ENCODE data around the gene CCL26.

The CCL26 gene

GRCh38 chr7:75814407-75814947 is 42.5 kb upstream of the CCL26 start:
- no peak overlapping the region for H3K4me3 ChIP-seq (ENCODE audit: low read depth, low read length)
- no peak for TF ChIP-seq CTCF (IDR thresholded peaks at IDR 0.05; ENCODE audit: low read depth, low read length, missing control alignments)
- no peak for DNase-seq (ENCODE audit: low read depth)

GRCh38 chr7:75813781-75814236 is 41.8 kb upstream of the CCL26 start, which contains the start of gene CCL24:
Gene CCL24, minus strand, starts transcription at chr7:75813806. Its CDS starts 91 bp downstream, at chr7:75813715.
- no peak within 1 kb of the TSS for H3K4me3 ChIP-seq (ENCODE audit: low read depth, low read length)
- no peak for TF ChIP-seq CTCF (IDR thresholded peaks at IDR 0.05; ENCODE audit: low read depth, low read length, missing control alignments)
- DNase-seq (ENCODE audit: low read depth): no peak

GRCh38 chr7:75813084-75813483 is 41.1 kb upstream of the CCL26 start:
- TF ChIP-seq CTCF (IDR thresholded peaks at IDR 0.05; ENCODE audit: low read depth, low read length, missing control alignments): no peak
- DNase-seq (ENCODE audit: low read depth): no peak
- H3K4me3 ChIP-seq (ENCODE audit: low read depth, low read length): no peak overlapping the region

GRCh38 chr7:75811894-75812678 is 40.1 kb upstream of the CCL26 start:
- no peak for TF ChIP-seq CTCF (IDR thresholded peaks at IDR 0.05; ENCODE audit: low read depth, low read length, missing control alignments)
- no peak overlapping the region for H3K4me3 ChIP-seq (ENCODE audit: low read depth, low read length)
- DNase-seq (ENCODE audit: low read depth): no peak

GRCh38 chr7:75809396-75809795 is 37.4 kb upstream of the CCL26 start:
- no peak overlapping the region for H3K4me3 ChIP-seq (ENCODE audit: low read depth, low read length)
- DNase-seq (ENCODE audit: low read depth): no peak
- no peak for TF ChIP-seq CTCF (IDR thresholded peaks at IDR 0.05; ENCODE audit: low read depth, low read length, missing control alignments)

GRCh38 chr7:75808106-75808505 is 36.1 kb upstream of the CCL26 start:
- no peak for TF ChIP-seq CTCF (IDR thresholded peaks at IDR 0.05; ENCODE audit: low read depth, low read length, missing control alignments)
- DNase-seq (ENCODE audit: low read depth): no peak
- no peak overlapping the region for H3K4me3 ChIP-seq (ENCODE audit: low read depth, low read length)
